ENCODE measurements around the gene PFDN1. TPM values are rescaled to one million over a fixed set of nuclear protein-coding genes. Genes with fewer than 3 reads are reported as not detected.

The PFDN1 gene
- total RNA-seq, 1 donor from 2014 or later, result 11.0 TPM

DNA sequence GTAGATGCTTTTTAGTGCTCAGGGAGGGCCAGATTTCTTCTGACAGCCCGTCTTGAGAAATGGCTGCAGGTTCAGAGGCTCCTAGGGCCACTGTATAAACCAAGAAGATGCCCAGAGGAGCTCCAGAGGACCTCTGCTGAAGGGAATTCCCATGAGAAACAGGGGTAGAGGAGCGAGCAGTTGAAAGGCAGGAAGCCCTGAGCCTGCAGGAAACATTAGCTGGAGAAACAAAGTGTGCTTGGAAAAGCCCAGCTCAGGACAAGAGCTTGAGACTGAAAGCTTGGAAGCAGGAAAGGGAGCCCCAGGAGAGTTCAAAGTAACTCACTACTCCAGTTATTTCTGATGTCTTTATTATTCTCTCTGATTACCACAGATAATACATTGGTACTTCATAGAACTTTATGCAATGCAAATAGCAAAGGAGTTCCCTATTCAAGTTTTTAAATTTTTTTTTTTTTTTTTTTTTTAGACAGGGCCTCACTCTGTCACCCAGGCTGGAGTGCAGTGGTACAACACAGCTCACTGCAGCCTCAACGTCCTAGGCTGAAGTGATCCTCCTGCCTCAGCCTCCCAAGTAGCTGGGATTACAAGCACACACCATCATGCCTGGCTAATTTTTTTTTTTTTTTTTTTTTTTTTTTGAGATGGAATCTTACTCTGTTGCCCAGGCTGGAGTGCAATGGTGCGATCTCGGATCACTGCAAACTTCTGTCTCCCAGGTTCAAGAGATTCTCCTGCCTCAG is 27.0 kb upstream of the PFDN1 start:
- no peak for ATAC-seq
- no peak for DNase-seq (ENCODE audit: low spot score)

GRCh38 chr5:140328036-140328764 is 25.3 kb upstream of the PFDN1 start:
- no peak for ATAC-seq
- DNase-seq (ENCODE audit: low spot score), result no peak

DNA sequence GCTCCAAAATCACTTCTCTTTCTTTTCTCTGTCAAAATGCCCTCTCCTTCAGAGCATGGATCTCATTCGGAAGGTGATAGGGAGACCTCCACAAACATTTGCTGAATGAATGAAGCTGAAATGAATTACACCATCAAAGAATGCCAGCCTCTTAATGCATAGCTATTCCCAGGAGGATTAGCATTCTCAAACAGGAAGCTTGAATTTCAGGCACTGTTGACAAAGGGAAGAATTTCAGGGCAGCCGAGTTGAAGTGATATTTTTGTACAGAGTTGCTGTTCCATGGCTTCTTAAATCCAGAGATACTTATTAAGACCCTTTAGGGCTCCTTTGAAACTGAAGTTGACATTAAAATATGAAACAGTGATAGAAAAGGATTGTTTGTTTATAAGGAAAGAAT is 24.7 kb upstream of the PFDN1 start:
- DNase-seq (ENCODE audit: low spot score) (no peak), ATAC-seq (no peak)

- ATAC-seq (no peak), DNase-seq (ENCODE audit: low spot score) (no peak)
These were observed 22.6 kb upstream of the PFDN1 start for GRCh38 chr5:140325486-140325885.

DNA sequence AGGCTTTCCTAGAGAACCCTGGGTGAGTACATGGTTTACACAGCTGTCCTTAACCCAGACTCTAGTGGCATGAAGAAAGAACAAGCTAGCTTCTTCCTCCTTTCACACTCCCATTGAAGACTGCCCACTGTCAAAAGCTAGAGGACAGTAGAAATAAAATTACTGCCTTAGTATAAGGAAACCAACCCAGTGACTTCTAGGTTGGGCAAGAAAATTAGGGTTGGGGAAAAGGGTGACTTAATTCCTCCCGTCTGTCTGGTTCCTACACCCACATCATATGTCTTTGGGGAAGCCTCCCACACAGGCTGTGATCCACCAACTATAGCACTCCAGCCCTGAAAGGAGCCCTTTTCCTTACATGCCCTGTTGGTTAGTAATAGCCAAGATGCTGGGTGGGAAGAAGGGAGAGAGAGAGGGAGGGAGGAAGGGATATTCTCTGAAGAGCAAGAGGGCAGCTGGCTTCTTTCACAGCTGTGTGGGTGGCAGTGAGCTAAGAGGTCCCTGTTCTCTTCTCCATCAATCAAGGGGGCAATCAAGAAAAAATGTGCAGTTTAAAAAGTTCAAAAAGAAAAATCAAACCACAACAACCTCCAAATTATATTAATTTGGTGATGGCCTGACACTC is 21.8 kb upstream of the PFDN1 start:
- DNase-seq (ENCODE audit: low spot score), result no peak
- ATAC-seq, result no peak

DNA sequence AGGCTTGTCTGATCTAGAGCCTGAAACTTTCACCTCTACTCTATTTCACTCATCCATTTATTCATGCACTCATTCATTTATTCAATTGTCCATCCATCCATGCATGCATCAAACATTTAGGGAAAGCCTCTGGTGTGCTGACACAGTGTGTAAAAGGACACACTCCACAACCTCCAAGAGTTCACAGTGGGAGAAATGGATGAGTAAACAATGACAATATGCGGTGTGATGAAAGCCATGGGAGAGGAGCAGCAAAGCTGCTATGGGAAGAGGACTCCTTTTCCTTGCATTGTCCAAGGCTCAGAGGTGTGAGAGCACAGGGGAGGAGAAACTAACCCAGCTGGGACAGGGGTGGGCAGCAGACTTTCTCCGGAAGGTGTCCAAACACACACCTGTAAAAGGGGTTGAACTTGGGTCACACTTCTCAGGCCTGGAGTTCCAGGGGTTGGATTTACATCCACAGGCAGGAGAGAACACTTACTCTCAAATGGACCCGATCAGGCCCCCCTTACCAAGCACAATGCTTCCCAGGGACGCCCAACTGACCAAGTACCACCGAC is 21.2 kb upstream of the PFDN1 start:
- DNase-seq (ENCODE audit: low spot score) (no peak), ATAC-seq (no peak)

- DNase-seq (ENCODE audit: low spot score), result no peak
- ATAC-seq, result peak; percentile 58
These were observed 20.1 kb upstream of the PFDN1 start for GRCh38 chr5:140322751-140323731.

- DNase-seq (ENCODE audit: low spot score) (no peak), ATAC-seq (peak; percentile 66)
These were observed 18.9 kb upstream of the PFDN1 start for GRCh38 chr5:140321796-140322195.

GRCh38 chr5:140319833-140320232 is 16.9 kb upstream of the PFDN1 start:
- peak; percentile 18 for ATAC-seq

GRCh38 chr5:140318792-140319191 is 15.9 kb upstream of the PFDN1 start:
- ATAC-seq, result no peak
- DNase-seq (ENCODE audit: low spot score), result no peak

More at GRCh38 chr5:140319833-140320232, 16.9 kb upstream of the PFDN1 start:
- no peak for DNase-seq (ENCODE audit: low spot score)

DNA sequence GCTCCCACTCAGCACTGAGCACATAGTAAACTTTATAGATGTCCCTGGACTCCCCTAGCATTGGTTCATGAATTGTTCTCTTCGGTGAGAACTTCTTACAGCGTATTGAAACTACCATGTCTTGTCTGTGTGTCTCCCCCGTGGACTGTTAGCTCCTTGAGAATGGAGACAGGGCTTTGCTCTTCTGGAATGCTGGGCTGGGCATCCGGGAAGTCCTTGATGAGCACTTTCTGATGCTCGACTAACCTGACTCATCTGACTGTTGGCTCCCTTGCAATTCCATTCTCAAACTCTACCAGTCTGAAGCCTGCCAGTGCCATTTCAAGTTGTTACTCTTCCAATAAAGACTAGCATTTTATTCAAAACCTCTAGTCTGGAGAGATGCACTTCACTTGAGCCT is 15.0 kb upstream of the PFDN1 start:
- no peak for ATAC-seq

GRCh38 chr5:140312791-140313189 is 9.9 kb upstream of the PFDN1 start:
- DNase-seq (ENCODE audit: low spot score) (no peak), ATAC-seq (no peak)

More for the DNA sequence above, 15.0 kb upstream of the PFDN1 start:
- no peak for DNase-seq (ENCODE audit: low spot score)

- DNase-seq (ENCODE audit: low spot score) (no peak), ATAC-seq (peak; percentile 43)
These were observed 9.3 kb upstream of the PFDN1 start for GRCh38 chr5:140312067-140312790.

DNA sequence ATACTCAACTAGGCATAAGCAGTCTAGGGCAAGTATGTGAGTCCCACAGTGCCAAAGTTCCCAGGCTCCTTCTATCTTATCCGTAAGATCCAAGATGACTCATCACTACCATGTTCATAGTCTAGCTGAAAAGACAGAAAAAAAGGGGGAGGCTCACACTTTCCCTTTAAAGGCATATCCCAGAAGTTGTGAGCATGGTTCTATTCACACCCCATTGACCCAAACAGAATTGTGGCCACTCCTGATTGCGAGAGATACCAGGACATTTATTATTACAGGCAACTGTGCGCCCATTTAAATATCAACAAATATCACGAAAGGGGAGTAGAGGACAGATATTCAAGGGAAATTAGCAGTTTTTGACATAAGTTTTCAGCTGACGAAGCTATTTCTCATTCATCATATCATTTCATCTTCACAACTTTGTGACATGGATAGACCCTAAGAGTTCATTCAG is 8.1 kb upstream of the PFDN1 start:
- ATAC-seq (no peak), DNase-seq (ENCODE audit: low spot score) (no peak)

GRCh38 chr5:140310434-140310833 is 7.5 kb upstream of the PFDN1 start:
- DNase-seq (ENCODE audit: low spot score) (no peak), ATAC-seq (no peak)

GRCh38 chr5:140309706-140310249 is 6.9 kb upstream of the PFDN1 start:
- no peak for ATAC-seq
- no peak for DNase-seq (ENCODE audit: low spot score)

DNA sequence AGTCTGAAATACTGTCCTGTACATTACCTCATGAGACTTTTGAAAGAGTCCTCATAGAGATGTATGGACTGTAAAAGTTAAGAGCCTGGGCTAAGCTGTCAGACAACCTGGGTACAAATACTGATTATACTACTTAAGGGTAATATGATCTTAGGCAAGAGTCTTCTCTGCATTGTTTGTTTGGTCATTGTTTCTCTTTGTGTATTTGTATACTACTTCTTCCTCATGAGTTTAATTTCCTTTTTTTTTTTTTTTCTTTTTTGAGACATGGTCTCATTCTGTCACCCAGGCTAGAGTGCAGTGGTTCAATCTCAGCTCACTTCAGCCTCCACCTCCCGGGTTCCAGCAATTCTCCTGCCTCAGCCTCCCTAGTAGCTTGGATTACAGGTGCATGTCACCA is 2.6 kb upstream of the PFDN1 start:
- DNase-seq (ENCODE audit: low spot score) (no peak), ATAC-seq (no peak)

DNA sequence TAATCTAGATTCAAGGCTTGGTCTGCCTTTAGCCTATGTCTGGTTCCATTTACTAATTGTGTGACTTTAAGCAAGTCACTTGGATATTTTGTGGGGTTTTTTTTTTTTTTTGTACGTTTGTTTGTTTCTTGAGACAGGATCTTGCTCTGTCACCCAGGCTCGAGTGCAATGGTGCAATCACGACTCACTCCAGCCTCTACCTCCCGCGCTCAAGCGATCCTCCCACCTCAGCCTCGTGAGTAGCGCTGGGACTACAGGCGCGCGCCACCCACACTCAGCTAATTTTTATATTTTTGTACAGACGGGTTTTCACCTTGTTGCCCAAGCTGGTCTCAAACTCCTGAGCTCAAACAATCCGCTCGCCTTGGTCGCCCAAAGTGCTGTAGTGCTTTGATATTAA is 1.1 kb upstream of the PFDN1 start:
- no peak for DNase-seq (ENCODE audit: low spot score)
- no peak for ATAC-seq

GRCh38 chr5:140301136-140301535 is 1.8 kb downstream of the PFDN1 start:
- DNase-seq (ENCODE audit: low spot score) (no peak), ATAC-seq (peak; percentile 8)

Measured in left lobe of liver (tissue), 2 donors.